Thyroid gland (tissue), 4 donors: Measurements from ENCODE around the gene DNAH9.

ENCODE experiments used
- POLR2A ChIP-seq, 2 donors: fragments of 450-650 bp; IDR thresholded peaks; one replicate each; pipeline ENCODE4 v1.6.1; 2017; ENCODE audit warnings: antibody characterized with exemption in 2 of 2, mild to moderate bottlenecking in 2 of 2, moderate library complexity in 1 of 2
- TF ChIP-seq, protein P1 (sequence below), 6 experiments: fragments of 200-600 bp in 3 of 6; fragments of 450-650 bp in 3 of 6; sonication (generic) in 3 of 6; IDR thresholded peaks; one replicate each; pipeline ENCODE4 v1.5.1; 2016 to 2019; ENCODE audit warnings: antibody characterized with exemption in 6 of 6, mild to moderate bottlenecking in 2 of 6, inconsistent platforms in 1 of 6, moderate library complexity in 1 of 6

DNA sequence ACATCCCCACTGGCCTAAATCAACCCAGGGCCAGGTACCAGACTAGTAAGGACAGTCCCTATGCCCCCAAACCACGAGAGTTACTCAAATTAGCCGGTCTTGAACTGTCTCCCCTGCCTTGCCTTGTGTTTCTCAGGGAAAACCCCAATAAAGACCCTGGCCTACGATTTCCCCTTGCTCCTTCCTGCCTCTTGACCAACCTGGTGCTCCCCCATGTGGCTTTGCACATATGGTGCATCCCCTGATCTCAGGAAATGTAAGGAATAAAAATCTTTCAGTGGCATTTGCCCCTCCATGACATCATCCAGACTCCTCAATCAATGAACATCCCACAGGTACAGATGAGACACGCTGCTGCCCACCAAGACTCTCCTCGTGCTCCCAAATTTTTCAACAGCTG, 311.1 kb downstream of the DNAH9 start:
- TF ChIP-seq, protein P1, sequence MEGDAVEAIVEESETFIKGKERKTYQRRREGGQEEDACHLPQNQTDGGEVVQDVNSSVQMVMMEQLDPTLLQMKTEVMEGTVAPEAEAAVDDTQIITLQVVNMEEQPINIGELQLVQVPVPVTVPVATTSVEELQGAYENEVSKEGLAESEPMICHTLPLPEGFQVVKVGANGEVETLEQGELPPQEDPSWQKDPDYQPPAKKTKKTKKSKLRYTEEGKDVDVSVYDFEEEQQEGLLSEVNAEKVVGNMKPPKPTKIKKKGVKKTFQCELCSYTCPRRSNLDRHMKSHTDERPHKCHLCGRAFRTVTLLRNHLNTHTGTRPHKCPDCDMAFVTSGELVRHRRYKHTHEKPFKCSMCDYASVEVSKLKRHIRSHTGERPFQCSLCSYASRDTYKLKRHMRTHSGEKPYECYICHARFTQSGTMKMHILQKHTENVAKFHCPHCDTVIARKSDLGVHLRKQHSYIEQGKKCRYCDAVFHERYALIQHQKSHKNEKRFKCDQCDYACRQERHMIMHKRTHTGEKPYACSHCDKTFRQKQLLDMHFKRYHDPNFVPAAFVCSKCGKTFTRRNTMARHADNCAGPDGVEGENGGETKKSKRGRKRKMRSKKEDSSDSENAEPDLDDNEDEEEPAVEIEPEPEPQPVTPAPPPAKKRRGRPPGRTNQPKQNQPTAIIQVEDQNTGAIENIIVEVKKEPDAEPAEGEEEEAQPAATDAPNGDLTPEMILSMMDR (IDR thresholded peaks at IDR 0.05): no peak
- TF ChIP-seq POLR2A (IDR thresholded peaks at IDR 0.05): no peak
